HG02623 (cell line): ENCODE measurements around the gene IL1B.
A peak's percentile ranks its signal among the peaks of the same experiment; 100 is the strongest.

ENCODE experiments used
- ATAC-seq: cut with Tn5 transposase; IDR thresholded peaks from one replicate; pipeline ENCODE4 v1.9.1; 2021; ENCODE audit warnings: moderate library complexity; ENCODE audit not compliant: unreplicated experiment

Gene IL1B

DNA sequence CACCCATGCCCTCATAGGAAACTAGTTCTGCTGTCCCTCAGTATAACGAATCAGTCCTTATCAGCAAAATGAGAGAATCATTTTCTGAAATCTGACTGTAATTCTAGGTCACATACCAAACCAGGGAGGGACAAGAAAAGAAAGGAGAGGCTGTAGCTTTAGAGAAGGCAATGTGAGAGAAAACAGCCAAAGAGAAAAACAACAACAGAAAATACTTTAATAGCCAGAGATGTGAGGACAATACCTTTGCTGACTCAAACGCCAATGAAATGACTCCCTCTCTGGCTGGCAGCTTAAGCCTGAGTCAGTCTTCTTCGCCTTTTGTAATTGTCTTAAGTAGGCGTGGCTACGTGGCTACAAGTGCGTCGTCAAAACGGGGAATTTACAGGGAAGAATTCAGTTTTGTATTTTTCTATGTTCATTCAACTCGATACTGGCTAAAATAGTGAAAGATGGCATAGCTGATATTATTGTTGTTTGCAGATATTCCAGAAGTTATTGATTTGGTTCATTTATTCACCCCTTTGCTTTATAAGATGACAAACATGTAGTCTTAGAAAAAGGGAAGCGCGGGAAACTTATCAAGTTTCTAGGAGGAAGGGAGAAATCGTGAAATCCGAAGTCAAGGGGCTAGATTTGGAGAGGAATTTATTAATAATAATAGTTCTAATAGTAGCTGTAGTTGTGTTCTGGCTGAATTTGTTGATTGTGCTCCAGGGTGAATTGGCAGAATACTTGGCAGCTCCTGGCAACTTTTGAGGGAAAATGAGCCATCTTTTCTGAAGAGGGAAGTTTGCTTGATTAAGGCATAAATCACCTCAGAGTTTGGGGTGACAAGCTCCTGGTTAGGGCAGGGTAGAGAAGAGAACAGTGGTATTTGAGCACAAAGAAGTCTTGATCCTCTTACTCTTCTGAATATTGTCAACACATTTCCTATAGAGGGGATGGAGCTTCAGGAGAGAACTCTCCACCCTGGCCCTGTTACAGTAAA is 52.1 kb downstream of the IL1B start, which contains the start of gene IL1A:
IL1A (minus strand) TSS at position 295 of the 991 bp plus-strand sequence. CDS start 723 bp downstream, outside the sequence.
- no peak for ATAC-seq

- no peak for ATAC-seq
These were observed 53.3 kb downstream of the IL1B start for GRCh38 chr2:112783187-112783714.

DNA sequence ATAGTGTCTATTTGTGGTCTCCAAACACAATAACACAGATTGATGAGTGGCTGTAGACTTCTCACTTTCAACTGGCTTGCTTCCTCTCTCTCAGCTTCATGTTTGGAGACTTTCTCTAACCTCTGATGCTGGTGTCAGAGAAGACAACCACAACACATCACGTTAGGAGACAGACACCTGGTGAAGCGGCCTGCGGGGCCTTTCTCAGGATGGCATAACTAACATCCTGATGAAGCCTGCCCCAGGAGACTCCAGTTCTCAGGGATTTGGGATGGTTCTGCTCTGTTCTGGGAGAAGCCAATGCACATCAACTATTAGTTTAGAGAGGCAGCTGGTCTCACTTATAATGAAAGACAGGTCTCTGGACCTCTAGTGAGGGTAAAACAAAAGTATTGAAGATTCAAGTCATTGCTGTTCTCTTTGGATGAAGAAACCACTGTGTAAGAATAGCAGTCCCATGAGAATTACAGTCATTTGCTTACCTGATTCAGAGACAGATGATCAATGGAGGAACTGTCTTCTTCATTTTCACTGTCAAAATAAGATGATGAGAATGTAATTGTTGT is 54.3 kb downstream of the IL1B start:
- peak; percentile 88 for ATAC-seq
